Uterus (tissue), 2 donors: ENCODE measurements around the gene ZFPM1.

Experiments
- CTCF ChIP-seq, 4 experiments: fragments of 200-600 bp in 2 of 4; fragments of 450-650 bp in 2 of 4; sonication (generic) in 2 of 4; IDR thresholded peaks; one replicate each; pipeline ENCODE4 v1.5.1; 2016 to 2019; ENCODE audit warnings: antibody characterized with exemption in 4 of 4, mild to moderate bottlenecking in 2 of 4, moderate library complexity in 1 of 4
- POLR2A ChIP-seq, 2 donors: fragments of 450-650 bp; IDR thresholded peaks; one replicate each; pipeline ENCODE4 v1.6.1; 2016; ENCODE audit warnings: antibody characterized with exemption in 2 of 2, mild to moderate bottlenecking in 1 of 2, moderate library complexity in 1 of 2

- TF ChIP-seq CTCF (IDR thresholded peaks at IDR 0.05) (no peak), POLR2A (IDR thresholded peaks at IDR 0.05) (no peak)
Measured at GRCh38 chr16:88536971-88537751, 84.1 kb downstream of the ZFPM1 start.
